ENCODE data around the gene JAM3.

Gene JAM3

GRCh38 chr11:134157451-134157850, 88.6 kb downstream of the JAM3 start:
- TF ChIP-seq ZBTB7A (IDR thresholded peaks at IDR 0.05; ENCODE audit: low read depth) (no peak), TEAD4 (IDR thresholded peaks at IDR 0.05) (no peak), FOXM1 (IDR thresholded peaks at IDR 0.05; ENCODE audit: borderline replicate concordance, low read depth) (no peak), RAD21 (IDR thresholded peaks at IDR 0.05; ENCODE audit: low read depth) (no peak), REST (IDR thresholded peaks at IDR 0.05; ENCODE audit: low read depth) (no peak), MAX (IDR thresholded peaks at IDR 0.05) (no peak), TCF12 (IDR thresholded peaks at IDR 0.05; ENCODE audit: low read depth) (no peak), CEBPB (IDR thresholded peaks at IDR 0.05) (no peak), EGR1 (IDR thresholded peaks at IDR 0.05) (no peak), TAF1 (IDR thresholded peaks at IDR 0.05; ENCODE audit: low read depth) (no peak), NFIC (IDR thresholded peaks at IDR 0.05) (no peak), CREB1 (IDR thresholded peaks at IDR 0.05; ENCODE audit: low read depth) (no peak)
- TF ChIP-seq, protein P1, sequence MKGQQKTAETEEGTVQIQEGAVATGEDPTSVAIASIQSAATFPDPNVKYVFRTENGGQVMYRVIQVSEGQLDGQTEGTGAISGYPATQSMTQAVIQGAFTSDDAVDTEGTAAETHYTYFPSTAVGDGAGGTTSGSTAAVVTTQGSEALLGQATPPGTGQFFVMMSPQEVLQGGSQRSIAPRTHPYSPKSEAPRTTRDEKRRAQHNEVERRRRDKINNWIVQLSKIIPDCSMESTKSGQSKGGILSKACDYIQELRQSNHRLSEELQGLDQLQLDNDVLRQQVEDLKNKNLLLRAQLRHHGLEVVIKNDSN (IDR thresholded peaks at IDR 0.05), result no peak

- TF ChIP-seq TCF12 (IDR thresholded peaks at IDR 0.05; ENCODE audit: low read depth) (no peak), TEAD4 (IDR thresholded peaks at IDR 0.05) (no peak), EGR1 (IDR thresholded peaks at IDR 0.05) (no peak), TAF1 (IDR thresholded peaks at IDR 0.05; ENCODE audit: low read depth) (no peak), MAX (IDR thresholded peaks at IDR 0.05) (no peak), NFIC (IDR thresholded peaks at IDR 0.05) (no peak), REST (IDR thresholded peaks at IDR 0.05; ENCODE audit: low read depth) (no peak), FOXM1 (IDR thresholded peaks at IDR 0.05; ENCODE audit: borderline replicate concordance, low read depth) (no peak), RAD21 (IDR thresholded peaks at IDR 0.05; ENCODE audit: low read depth) (no peak), ZBTB7A (IDR thresholded peaks at IDR 0.05; ENCODE audit: low read depth) (no peak), EP300 (IDR thresholded peaks at IDR 0.05; ENCODE audit: borderline replicate concordance) (no peak), YY1 (IDR thresholded peaks at IDR 0.05; ENCODE audit: low read depth) (no peak), CEBPB (IDR thresholded peaks at IDR 0.05) (no peak), CREB1 (IDR thresholded peaks at IDR 0.05; ENCODE audit: low read depth) (no peak)
- TF ChIP-seq, protein P1 (IDR thresholded peaks at IDR 0.05), result no peak
These were observed 89.2 kb downstream of the JAM3 start for GRCh38 chr11:134158023-134158422.

- no peak for TF ChIP-seq YY1 (IDR thresholded peaks at IDR 0.05; ENCODE audit: low read depth)
- TF ChIP-seq REST (IDR thresholded peaks at IDR 0.05; ENCODE audit: low read depth), result no peak
- no peak for TF ChIP-seq EGR1 (IDR thresholded peaks at IDR 0.05)
- TF ChIP-seq TAF1 (IDR thresholded peaks at IDR 0.05; ENCODE audit: low read depth), result no peak
- TF ChIP-seq CREB1 (IDR thresholded peaks at IDR 0.05; ENCODE audit: low read depth), result no peak
- TF ChIP-seq MAX (IDR thresholded peaks at IDR 0.05), result no peak
- no peak for TF ChIP-seq EP300 (IDR thresholded peaks at IDR 0.05; ENCODE audit: borderline replicate concordance)
- no peak for TF ChIP-seq ZBTB7A (IDR thresholded peaks at IDR 0.05; ENCODE audit: low read depth)
These were observed 90.8 kb downstream of the JAM3 start for GRCh38 chr11:134159652-134160051.

DNA sequence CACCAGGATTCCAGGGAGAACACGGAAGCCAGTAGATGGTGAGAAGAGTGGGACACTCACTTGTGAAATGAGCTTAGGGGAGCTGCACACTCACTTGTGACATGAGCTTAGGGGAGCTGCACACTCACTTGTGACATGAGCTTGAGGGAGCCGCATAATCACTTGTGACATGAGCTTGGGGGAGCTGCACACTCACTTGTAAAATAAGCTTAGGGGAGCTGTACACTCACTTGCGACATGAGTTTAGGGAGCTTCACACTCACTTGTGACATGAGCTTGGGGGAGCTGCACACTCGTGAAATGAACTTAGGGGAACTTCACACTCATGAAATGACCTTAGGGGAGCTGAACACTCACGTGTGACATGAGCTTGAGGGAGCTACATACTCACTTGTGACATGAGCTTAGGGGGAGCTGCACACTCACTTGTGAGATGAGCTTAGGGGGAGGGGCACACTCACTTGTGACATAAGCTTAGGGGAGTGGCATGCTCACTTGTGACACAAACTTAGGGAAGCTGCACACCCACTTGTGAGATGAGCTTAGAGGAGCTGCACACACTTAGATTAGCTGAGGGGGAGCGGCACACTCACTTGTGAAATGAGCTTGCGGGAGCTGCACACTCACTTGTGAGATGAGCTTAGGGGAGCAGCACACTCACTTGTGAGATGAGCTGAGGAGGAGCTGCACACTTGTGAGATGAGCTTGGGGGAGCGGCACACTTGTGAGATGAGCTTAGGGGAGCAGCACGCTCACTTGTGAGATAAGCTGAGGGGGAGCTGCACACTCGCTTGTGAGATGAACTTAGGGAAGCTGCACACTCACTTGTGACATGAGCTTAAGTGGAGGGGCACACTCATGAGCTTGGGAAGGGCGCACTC, 95.9 kb downstream of the JAM3 start:
- no peak for TF ChIP-seq ZBTB7A (IDR thresholded peaks at IDR 0.05; ENCODE audit: low read depth)
- no peak for TF ChIP-seq YY1 (IDR thresholded peaks at IDR 0.05; ENCODE audit: low read depth)
- TF ChIP-seq TCF12 (IDR thresholded peaks at IDR 0.05; ENCODE audit: low read depth), result no peak
- no peak for TF ChIP-seq EP300 (IDR thresholded peaks at IDR 0.05; ENCODE audit: borderline replicate concordance)
